GM12878 (cell line): ENCODE results near the gene RBM44. TPM values are rescaled to one million over a fixed set of nuclear protein-coding genes. Genes with fewer than 3 reads are reported as not detected.

Experiments
- ATAC-seq: fragments of 200-7000 bp; cut with Tn5 transposase; 3 replicates; pipeline ENCODE4 v1.9.1; 2020; ENCODE audit warnings: mild to moderate bottlenecking, moderate library complexity
- BruUV-seq: library from RNA; stranded (reverse); fragments of 400-500 nt; replicated peaks from 2 replicates; lab custom pipeline; 2021; lab: Mats Ljungman, UMichigan
- CTCF ChIA-PET: fragments of 300-600 bp; sonication (Branson Sonifier 250); formaldehyde crosslinking; extraction: SDS; loops from one replicate; lab custom pipeline; 2021; ENCODE audit warnings: inconsistent platforms; lab: Yijun Ruan, JAX
- POLR2A ChIA-PET: fragments of 350-600 bp; formaldehyde crosslinking; extraction: SDS; loops from one replicate; lab custom pipeline; 2021; ENCODE audit warnings: inconsistent platforms; lab: Charles Lee
- RAD21 ChIA-PET: fragments of 300-600 bp; sonication (Branson Sonifier 250); formaldehyde crosslinking; loops from one replicate; lab custom pipeline; 2023; ENCODE audit warnings: antibody characterized with exemption; ENCODE audit not compliant: unreplicated experiment; lab: Charles Lee
- SMC1A ChIA-PET: fragments of 300-600 bp; sonication (Branson Sonifier 250); formaldehyde crosslinking; loops from one replicate; lab custom pipeline; 2023; ENCODE audit not compliant: unreplicated experiment, uncharacterized antibody; lab: Charles Lee
- DNase-seq: peaks from one replicate; pipeline ENCODE4 v3.0.0-alpha.2; 2011; ENCODE audit warnings: low read depth, low spot score
- FAIRE-seq: peaks from 3 replicates; lab custom pipeline; 2011; peaks lifted over from hg19 to GRCh38; lab: Jason Lieb, UNC
- H2AFZ ChIP-seq: 2 replicates; pipeline ENCODE4 v1.6.0; 2011; ENCODE audit warnings: low read depth, low read length, control low read depth; ENCODE audit not compliant: control insufficient read depth
- H3K27ac ChIP-seq: 2 replicates; pipeline ENCODE4 v1.5.1; 2011; ENCODE audit warnings: control low read depth; ENCODE audit not compliant: control insufficient read depth, insufficient read depth
- H3K27me3 ChIP-seq, 2 experiments: replicated peaks in 1 of 2; 2 replicates each; pipeline versions ENCODE4 v1.6.0 to v1.6.1; 2011; ENCODE audit warnings: low read length in 1 of 2; ENCODE audit not compliant: control insufficient read depth in 2 of 2, insufficient read depth in 2 of 2
- H3K36me3 ChIP-seq, 2 experiments: 2 replicates each; pipeline ENCODE4 v1.5.1; 2011; ENCODE audit warnings: low read length in 1 of 2; ENCODE audit not compliant: control insufficient read depth in 2 of 2, insufficient read depth in 2 of 2
- H3K4me1 ChIP-seq: 2 replicates; pipeline ENCODE4 v1.6.1; 2011; ENCODE audit warnings: mild to moderate bottlenecking, low read length, moderate library complexity, mixed read lengths; ENCODE audit not compliant: control insufficient read depth, insufficient read depth
- H3K4me2 ChIP-seq: 2 replicates; pipeline ENCODE4 v1.6.0; 2011; ENCODE audit warnings: control low read depth; ENCODE audit not compliant: control insufficient read depth, insufficient read depth
- H3K4me3 ChIP-seq: fragments of 200-600 bp; sonication (generic); 2 replicates; pipeline ENCODE4 v1.5.1; 2016
- H3K79me2 ChIP-seq: 2 replicates; pipeline ENCODE4 v1.6.0; 2011; ENCODE audit warnings: low read length; ENCODE audit not compliant: control insufficient read depth, insufficient read depth
- H3K9ac ChIP-seq: 2 replicates; pipeline ENCODE4 v1.8.0; 2011; ENCODE audit warnings: low read length, control low read depth, mixed read lengths; ENCODE audit not compliant: control insufficient read depth, insufficient read depth
- H3K9me3 ChIP-seq: replicated peaks from 3 replicates; pipeline ENCODE4 v1.5.1; 2011; ENCODE audit warnings: mild to moderate bottlenecking, low read length; ENCODE audit not compliant: control insufficient read depth, insufficient read depth
- H4K20me1 ChIP-seq: 2 replicates; pipeline ENCODE4 v1.6.0; 2011; ENCODE audit not compliant: control insufficient read depth, insufficient read depth
- ATF7 ChIP-seq: fragments of 450-650 bp; IDR thresholded peaks from 2 replicates; pipeline ENCODE4 v1.6.1; 2016; ENCODE audit warnings: low read depth, mild to moderate bottlenecking
- BCLAF1 ChIP-seq: fragments of 450-650 bp; IDR thresholded peaks from 2 replicates; pipeline ENCODE4 v1.6.1; 2017; ENCODE audit warnings: antibody characterized with exemption, mild to moderate bottlenecking, moderate library complexity
- CHD1 ChIP-seq: IDR thresholded peaks from 2 replicates; pipeline ENCODE4 v1.6.1; 2012; ENCODE audit warnings: low read depth, low read length, improper control_type of control experiment
- CHD4 ChIP-seq: fragments of 200-600 bp; sonication (generic); IDR thresholded peaks from 2 replicates; pipeline ENCODE4 v1.6.1; 2016; ENCODE audit warnings: mild to moderate bottlenecking
- IKZF1 ChIP-seq: fragments of 450-650 bp; conservative IDR thresholded peaks from 2 replicates; pipeline ENCODE4 v1.6.1; 2017; ENCODE audit warnings: antibody characterized with exemption, mild to moderate bottlenecking
- MEF2A ChIP-seq: IDR thresholded peaks from 2 replicates; pipeline ENCODE4 v1.6.1; 2011; ENCODE audit warnings: low read depth, mild to moderate bottlenecking, low read length, moderate library complexity; ENCODE audit not compliant: insufficient read depth
- MXI1 ChIP-seq: fragments of 150-350 bp; IDR thresholded peaks from 2 replicates; pipeline ENCODE4 v1.6.1; 2011; ENCODE audit warnings: low read depth, mild to moderate bottlenecking, inconsistent platforms, low read length, improper control_type of control experiment
- PAX5 ChIP-seq: IDR thresholded peaks from 2 replicates; pipeline ENCODE4 v1.6.1; 2011; ENCODE audit warnings: low read depth, low read length, borderline replicate concordance
- POLR2AphosphoS2 ChIP-seq: IDR thresholded peaks from 2 replicates; pipeline ENCODE4 v1.6.1; 2011; ENCODE audit warnings: low read depth, mild to moderate bottlenecking, low read length, improper control_type of control experiment, moderate library complexity
- RELA ChIP-seq: fragments of 450-650 bp; IDR thresholded peaks from 2 replicates; pipeline ENCODE4 v1.8.0; 2014; ENCODE audit warnings: borderline replicate concordance; ENCODE audit not compliant: partially characterized antibody
- SRF ChIP-seq, 2 experiments: IDR thresholded peaks; 2 replicates each; pipeline ENCODE4 v1.6.1; 2011; ENCODE audit warnings: low read depth in 2 of 2, low read length in 2 of 2, mild to moderate bottlenecking in 1 of 2, moderate library complexity in 1 of 2
- TCF12 ChIP-seq: IDR thresholded peaks from 2 replicates; pipeline ENCODE4 v1.6.1; 2011; ENCODE audit warnings: low read depth, mild to moderate bottlenecking, low read length
- ZNF384 ChIP-seq: IDR thresholded peaks from 2 replicates; pipeline ENCODE4 v1.6.1; 2012; ENCODE audit warnings: low read depth, mild to moderate bottlenecking, low read length, improper control_type of control experiment, borderline replicate concordance
- WGBS: methylation state at CpG from one replicate; pipeline ENCODE4 v1.1.6; 2016; ENCODE audit warnings: low lambda C conversion rate; ENCODE audit not compliant: insufficient replicate concordance, insufficient coverage; ENCODE audit errors: missing lambda C conversion rate; 5-methylcytosine and 5-hydroxymethylcytosine counted together
- in situ Hi-C: fragments of 300-500 bp; cut with MboI; formaldehyde crosslinking; loops from 9 replicates; pipeline ENCODE4 v1.14.3; 2018; ENCODE audit warnings: mixed read lengths
- intact Hi-C: fragments of 100-400 bp; cut with micrococcal nuclease; formaldehyde crosslinking; loops from one replicate; pipeline ENCODE4 v1.14.2; 2022; ENCODE audit not compliant: unreplicated experiment
- polyA plus RNA-seq, 11 experiments: library from polyadenylated mRNA; depleted of rRNA in 4 of 11; unstranded in 6 of 11; stranded (reverse) in 5 of 11; fragments of >200 nt; fragmentation: Nextera tagmentation in 4 of 11; fragmentation: Illumina TruSeq in 1 of 11; extraction: Ambion mirVana in 4 of 11; extraction: Trizol in 1 of 11; gene quantifications; 1 replicate in 1 of 11; 2 replicates in 10 of 11; pipeline versions ENCODE4 v1.2.1 to v1.2.3, GENCODE V29; 2011 to 2016; ENCODE audit warnings: inconsistent platforms in 2 of 11, missing spikeins in 2 of 11, low read depth in 1 of 11
- total RNA-seq, 4 experiments: library from RNA; depleted of rRNA in 3 of 4; stranded (reverse); fragments of >200 nt in 3 of 4; fragmentation: Illumina TruSeq in 1 of 4; extraction: Trizol in 1 of 4; gene quantifications; 2 replicates each; pipeline versions ENCODE4 v1.2.1 to v1.2.3, GENCODE V29; 2013 to 2021
- TF ChIP-seq, protein P1 (sequence below), 3 experiments: IDR thresholded peaks in 2 of 3; conservative IDR thresholded peaks in 1 of 3; 2 replicates each; pipeline ENCODE4 v1.5.1; 2011; ENCODE audit warnings: low read depth in 3 of 3, low read length in 3 of 3, mild to moderate bottlenecking in 3 of 3, control low read depth in 2 of 3, moderate library complexity in 2 of 3, inconsistent platforms in 1 of 3, mixed read lengths in 1 of 3; ENCODE audit not compliant: control insufficient read depth in 2 of 3, insufficient read depth in 1 of 3; ENCODE audit errors: extremely low read depth in 1 of 3
- TF ChIP-seq, protein P2 (sequence below): fragments of 450-650 bp; IDR thresholded peaks from 2 replicates; pipeline ENCODE4 v1.6.1; 2016; ENCODE audit warnings: mild to moderate bottlenecking

The RBM44 gene
- total and polyA plus RNA-seq, 10 of the 15 experiments (the other 5 are each of a cell fraction or from before 2014, with no cell fraction given), result 0.14 to 1.4 (median 0.62) TPM; not detected in 1

DNA sequence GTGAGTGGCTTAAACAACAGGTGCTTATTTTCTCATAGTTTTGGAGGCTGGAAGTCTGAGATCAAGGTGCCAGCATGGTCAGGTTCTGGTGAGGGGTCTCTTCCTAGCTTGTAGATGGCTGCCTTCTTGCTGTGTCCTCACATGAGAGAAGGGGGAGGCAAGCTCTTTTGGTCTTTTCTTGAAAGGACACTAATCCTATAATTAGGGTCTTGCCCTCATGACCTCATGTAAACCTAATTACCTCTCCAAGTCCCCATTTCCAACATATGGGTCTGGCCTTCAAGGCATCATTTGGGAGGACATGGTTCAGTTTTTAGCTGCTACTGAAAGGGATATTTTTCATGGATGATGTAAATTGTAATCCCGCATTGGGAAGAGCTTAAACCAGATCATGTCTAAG is 18.0 kb downstream of the RBM44 start:
- WGBS, result 96% methylated on average over 1 of the region's 1 CpG

More for the DNA sequence above, 18.0 kb downstream of the RBM44 start:
- no peak for ATAC-seq
- Histone ChIP-seq H3K9ac (no peak overlapping the region), H3K27me3 (no peaks in the 10 kb centered on the region)
- TF ChIP-seq BCLAF1 (no peak), ZNF384 (no peak), ATF7 (no peak), CHD4 (no peak), MEF2A (no peak), MXI1 (no peak), PAX5 (no peak), POLR2AphosphoS2 (no peak), TCF12 (no peak), RELA (no peak), IKZF1 (no peak), SRF (IDR thresholded peaks at IDR 0.05; ENCODE audit: low read depth in 2 of 2, low read length in 2 of 2) (no peak), CHD1 (no peak)
- TF ChIP-seq, protein P1, sequence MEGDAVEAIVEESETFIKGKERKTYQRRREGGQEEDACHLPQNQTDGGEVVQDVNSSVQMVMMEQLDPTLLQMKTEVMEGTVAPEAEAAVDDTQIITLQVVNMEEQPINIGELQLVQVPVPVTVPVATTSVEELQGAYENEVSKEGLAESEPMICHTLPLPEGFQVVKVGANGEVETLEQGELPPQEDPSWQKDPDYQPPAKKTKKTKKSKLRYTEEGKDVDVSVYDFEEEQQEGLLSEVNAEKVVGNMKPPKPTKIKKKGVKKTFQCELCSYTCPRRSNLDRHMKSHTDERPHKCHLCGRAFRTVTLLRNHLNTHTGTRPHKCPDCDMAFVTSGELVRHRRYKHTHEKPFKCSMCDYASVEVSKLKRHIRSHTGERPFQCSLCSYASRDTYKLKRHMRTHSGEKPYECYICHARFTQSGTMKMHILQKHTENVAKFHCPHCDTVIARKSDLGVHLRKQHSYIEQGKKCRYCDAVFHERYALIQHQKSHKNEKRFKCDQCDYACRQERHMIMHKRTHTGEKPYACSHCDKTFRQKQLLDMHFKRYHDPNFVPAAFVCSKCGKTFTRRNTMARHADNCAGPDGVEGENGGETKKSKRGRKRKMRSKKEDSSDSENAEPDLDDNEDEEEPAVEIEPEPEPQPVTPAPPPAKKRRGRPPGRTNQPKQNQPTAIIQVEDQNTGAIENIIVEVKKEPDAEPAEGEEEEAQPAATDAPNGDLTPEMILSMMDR (IDR thresholded peaks at IDR 0.05 in 2 of 3, conservative IDR thresholded peaks at IDR 0.05 in 1 of 3; ENCODE audit: control insufficient read depth in 2 of 3, extremely low read depth in 1 of 3, insufficient read depth in 1 of 3, low read depth in 3 of 3, low read length in 3 of 3), result no peak
- TF ChIP-seq, protein P2, sequence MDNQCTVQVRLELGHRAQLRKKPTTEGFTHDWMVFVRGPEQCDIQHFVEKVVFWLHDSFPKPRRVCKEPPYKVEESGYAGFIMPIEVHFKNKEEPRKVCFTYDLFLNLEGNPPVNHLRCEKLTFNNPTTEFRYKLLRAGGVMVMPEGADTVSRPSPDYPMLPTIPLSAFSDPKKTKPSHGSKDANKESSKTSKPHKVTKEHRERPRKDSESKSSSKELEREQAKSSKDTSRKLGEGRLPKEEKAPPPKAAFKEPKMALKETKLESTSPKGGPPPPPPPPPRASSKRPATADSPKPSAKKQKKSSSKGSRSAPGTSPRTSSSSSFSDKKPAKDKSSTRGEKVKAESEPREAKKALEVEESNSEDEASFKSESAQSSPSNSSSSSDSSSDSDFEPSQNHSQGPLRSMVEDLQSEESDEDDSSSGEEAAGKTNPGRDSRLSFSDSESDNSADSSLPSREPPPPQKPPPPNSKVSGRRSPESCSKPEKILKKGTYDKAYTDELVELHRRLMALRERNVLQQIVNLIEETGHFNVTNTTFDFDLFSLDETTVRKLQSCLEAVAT, result no peak
- TF ChIP-seq, all 136 proteins: peak for 0
- ChIA-PET POLR2A (no interaction called here), CTCF (interaction anchor here (0.6 to 1.2 kb wide), 3 partner anchors 10 to 144 kb away, joined by 3 to 4 read pairs (median 3); no protein-coding TSS in a partner anchor), SMC1A (interaction anchor here (1.0 to 2.5 kb wide), 6 partner anchors 12 to 148 kb away, joined by 3 to 10 read pairs (median 4); no protein-coding TSS in a partner anchor), RAD21 (interaction anchor here (0.6 to 1.5 kb wide), 4 partner anchors 9 to 64 kb away, joined by 3 to 6 read pairs (median 4); no protein-coding TSS in a partner anchor)
- Histone ChIP-seq H4K20me1 (no peaks in the 10 kb centered on the region), H3K79me2 (no peaks in the 10 kb centered on the region), H2AFZ (no peak overlapping the region), H3K27ac (no peak overlapping the region), H3K4me3 (no peak overlapping the region), H3K4me2 (no peak overlapping the region), H3K36me3 (no peaks in the 10 kb centered on the region), H3K9me3 (no peaks in the 10 kb centered on the region), H3K4me1 (no peaks in the 10 kb centered on the region; the same call in 1 of the 2 replicates)
- in situ Hi-C loops, result no loop called here
- DNase-seq (no peak), FAIRE-seq (no peak)
- no TSS peak for BruUV-seq
- intact Hi-C loops, result no loop called here
